ENCODE results near the gene NTM. TPM values are rescaled to one million over a fixed set of nuclear protein-coding genes. Genes with fewer than 3 reads are reported as not detected.
A peak's percentile ranks its signal among the peaks of the same experiment; 100 is the strongest.

Gene NTM
- polyA plus RNA-seq, 1 donor (not counting 4 experiments of a cell fraction or from before 2014, with no cell fraction given): 47.9 TPM

DNA sequence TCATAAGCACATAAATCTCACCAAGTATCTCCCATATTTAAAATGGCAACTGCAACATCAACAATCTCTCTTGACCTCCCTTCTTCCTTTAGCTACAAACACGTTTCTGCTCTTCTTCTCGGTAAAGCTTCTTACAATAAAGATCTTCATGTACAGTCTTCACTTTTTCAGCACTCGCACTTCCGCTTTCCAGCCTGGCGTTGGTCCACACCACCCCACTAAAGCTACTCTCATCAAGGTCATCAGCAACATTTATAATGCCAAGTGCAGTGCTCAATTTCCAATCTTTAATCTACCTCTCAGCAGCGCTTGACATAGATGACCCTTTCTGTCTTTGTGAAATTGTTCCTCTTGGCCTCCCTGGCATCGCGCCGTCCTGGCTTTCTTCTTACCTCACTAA is 33.6 kb downstream of the NTM start:
- no peak overlapping the region for H3K4me3 ChIP-seq (ENCODE audit: control insufficient read depth in 2 of 3, extremely low read depth in 1 of 3, insufficient read depth in 2 of 3, low read depth in 1 of 3, low read length in 3 of 3)
- H3K9ac ChIP-seq (ENCODE audit: control insufficient read depth, extremely low read depth, insufficient read depth, low read length): no peak overlapping the region
- no peaks in the 10 kb centered on the region for H4K20me1 ChIP-seq (ENCODE audit: control insufficient read depth, extremely low read depth, insufficient read depth, low read length)
- H3K27ac ChIP-seq (ENCODE audit: control insufficient read depth, insufficient read depth, low read length): no peak overlapping the region
- no peaks in the 10 kb centered on the region for H3K4me1 ChIP-seq (ENCODE audit: control insufficient read depth, extremely low read depth, insufficient read depth, low read length)
- H3K4me2 ChIP-seq (ENCODE audit: control insufficient read depth, extremely low read depth, insufficient read depth, low read depth, low read length): no peak overlapping the region
- DNase-seq (ENCODE audit: low read depth, low spot score) (no peak), FAIRE-seq (no peak)
- no peak overlapping the region for H2AFZ ChIP-seq (ENCODE audit: control insufficient read depth, low read length)
- no peak for TF ChIP-seq EZH2 (IDR thresholded peaks at IDR 0.05; ENCODE audit: low read length)
- TF ChIP-seq, protein P1, sequence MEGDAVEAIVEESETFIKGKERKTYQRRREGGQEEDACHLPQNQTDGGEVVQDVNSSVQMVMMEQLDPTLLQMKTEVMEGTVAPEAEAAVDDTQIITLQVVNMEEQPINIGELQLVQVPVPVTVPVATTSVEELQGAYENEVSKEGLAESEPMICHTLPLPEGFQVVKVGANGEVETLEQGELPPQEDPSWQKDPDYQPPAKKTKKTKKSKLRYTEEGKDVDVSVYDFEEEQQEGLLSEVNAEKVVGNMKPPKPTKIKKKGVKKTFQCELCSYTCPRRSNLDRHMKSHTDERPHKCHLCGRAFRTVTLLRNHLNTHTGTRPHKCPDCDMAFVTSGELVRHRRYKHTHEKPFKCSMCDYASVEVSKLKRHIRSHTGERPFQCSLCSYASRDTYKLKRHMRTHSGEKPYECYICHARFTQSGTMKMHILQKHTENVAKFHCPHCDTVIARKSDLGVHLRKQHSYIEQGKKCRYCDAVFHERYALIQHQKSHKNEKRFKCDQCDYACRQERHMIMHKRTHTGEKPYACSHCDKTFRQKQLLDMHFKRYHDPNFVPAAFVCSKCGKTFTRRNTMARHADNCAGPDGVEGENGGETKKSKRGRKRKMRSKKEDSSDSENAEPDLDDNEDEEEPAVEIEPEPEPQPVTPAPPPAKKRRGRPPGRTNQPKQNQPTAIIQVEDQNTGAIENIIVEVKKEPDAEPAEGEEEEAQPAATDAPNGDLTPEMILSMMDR (optimal IDR thresholded peaks at IDR 0.05 in 1 of 3, IDR thresholded peaks at IDR 0.05 in 1 of 3, conservative IDR thresholded peaks at IDR 0.05 in 1 of 3; ENCODE audit: extremely low read depth in 1 of 3, insufficient read depth in 2 of 3, low read length in 3 of 3): no peak
- no peaks in the 10 kb centered on the region for H3K9me1 ChIP-seq (ENCODE audit: control insufficient read depth, extremely low read depth, insufficient read depth, low read length)
- dilution Hi-C loops (cut with MboI; ENCODE audit: extremely low pct_ligation_motif_present, low sequenced_read_pairs): no loop called here
- no peaks in the 10 kb centered on the region for H3K36me3 ChIP-seq (ENCODE audit: control insufficient read depth in 2 of 2, extremely low read depth in 1 of 2, insufficient read depth in 2 of 2, low read length in 2 of 2)
- H3K27me3 ChIP-seq (ENCODE audit: control insufficient read depth, extremely low read depth, insufficient read depth, low read length): no peaks in the 10 kb centered on the region
- no peaks in the 10 kb centered on the region for H3K9me3 ChIP-seq (ENCODE audit: control insufficient read depth, low read depth, low read length)
- no peaks in the 10 kb centered on the region for H3K79me2 ChIP-seq (ENCODE audit: control insufficient read depth, insufficient read depth, low read length)

DNA sequence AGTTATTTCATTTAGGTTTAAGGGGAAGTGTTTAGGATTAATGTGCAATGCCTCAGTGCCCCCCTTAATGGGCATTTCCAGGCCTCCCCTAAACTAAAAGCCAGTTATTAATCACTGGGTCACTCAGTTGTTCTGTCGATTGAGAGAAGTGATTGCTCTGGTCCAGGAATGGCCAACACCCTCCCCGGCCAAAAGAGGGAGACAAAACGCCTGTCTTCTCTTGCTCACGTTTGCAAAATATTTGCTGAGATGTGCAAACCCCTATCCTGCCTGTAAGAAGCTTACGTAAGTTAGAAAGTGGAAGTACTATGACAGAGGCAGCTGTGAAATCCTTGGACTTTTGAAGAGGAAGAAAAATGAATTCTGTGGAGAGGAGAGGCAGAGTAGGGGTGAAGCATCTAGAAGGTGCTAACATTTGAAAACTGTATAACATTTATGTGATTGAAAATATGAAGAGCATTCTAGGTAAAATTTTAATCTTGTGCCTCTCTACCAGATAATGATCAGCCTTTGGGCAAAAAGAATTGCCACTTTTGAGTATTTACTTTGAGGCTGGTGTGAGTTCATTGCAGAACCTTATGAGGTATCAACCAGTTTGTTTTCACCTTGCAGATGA is 37.7 kb downstream of the NTM start:
- no peak overlapping the region for H3K4me3 ChIP-seq (ENCODE audit: control insufficient read depth in 2 of 3, extremely low read depth in 1 of 3, insufficient read depth in 2 of 3, low read depth in 1 of 3, low read length in 3 of 3)
- H3K79me2 ChIP-seq (ENCODE audit: control insufficient read depth, insufficient read depth, low read length): no peaks in the 10 kb centered on the region
- FAIRE-seq (peak; percentile 55), DNase-seq (ENCODE audit: low read depth, low spot score) (no peak)
- H4K20me1 ChIP-seq (ENCODE audit: control insufficient read depth, extremely low read depth, insufficient read depth, low read length): no peaks in the 10 kb centered on the region
- no peaks in the 10 kb centered on the region for H3K9me1 ChIP-seq (ENCODE audit: control insufficient read depth, extremely low read depth, insufficient read depth, low read length)
- no peaks in the 10 kb centered on the region for H3K4me1 ChIP-seq (ENCODE audit: control insufficient read depth, extremely low read depth, insufficient read depth, low read length)
- no peak overlapping the region for H3K4me2 ChIP-seq (ENCODE audit: control insufficient read depth, extremely low read depth, insufficient read depth, low read depth, low read length)
- H2AFZ ChIP-seq (ENCODE audit: control insufficient read depth, low read length): no peak overlapping the region
- H3K27me3 ChIP-seq (ENCODE audit: control insufficient read depth, extremely low read depth, insufficient read depth, low read length): no peaks in the 10 kb centered on the region
- H3K27ac ChIP-seq (ENCODE audit: control insufficient read depth, insufficient read depth, low read length): no peak overlapping the region
- H3K9ac ChIP-seq (ENCODE audit: control insufficient read depth, extremely low read depth, insufficient read depth, low read length): no peak overlapping the region
- dilution Hi-C loops (cut with MboI; ENCODE audit: extremely low pct_ligation_motif_present, low sequenced_read_pairs): no loop called here
- H3K9me3 ChIP-seq (ENCODE audit: control insufficient read depth, low read depth, low read length): no peaks in the 10 kb centered on the region
- H3K36me3 ChIP-seq (ENCODE audit: control insufficient read depth in 2 of 2, extremely low read depth in 1 of 2, insufficient read depth in 2 of 2, low read length in 2 of 2): no peaks in the 10 kb centered on the region
- no peak for TF ChIP-seq EZH2 (IDR thresholded peaks at IDR 0.05; ENCODE audit: low read length)
- TF ChIP-seq, protein P1 (optimal IDR thresholded peaks at IDR 0.05 in 1 of 3, IDR thresholded peaks at IDR 0.05 in 1 of 3, conservative IDR thresholded peaks at IDR 0.05 in 1 of 3; ENCODE audit: extremely low read depth in 1 of 3, insufficient read depth in 2 of 3, low read length in 3 of 3): peak; percentile 87 to 89 (median 87)
